ENCODE measurements around the gene KCNQ1.

KCNQ1 gene

DNA sequence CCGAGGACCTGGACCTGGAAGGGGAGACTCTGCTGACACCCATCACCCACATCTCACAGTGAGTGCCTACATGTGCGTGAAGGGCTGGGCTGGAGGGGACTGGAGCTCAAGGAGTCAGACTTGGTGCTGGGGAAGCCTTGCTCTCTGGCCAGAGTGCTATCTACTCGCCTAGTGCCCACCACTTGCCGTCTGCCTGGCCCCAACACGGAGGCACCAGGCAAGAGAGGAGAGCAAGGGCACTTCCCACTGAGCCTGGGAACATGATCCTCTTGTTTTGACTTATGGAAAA is 217.2 kb downstream of the KCNQ1 start:
- DNase-seq (ENCODE audit: low read depth in 1 of 2, low spot score in 1 of 2) = no peak

DNA sequence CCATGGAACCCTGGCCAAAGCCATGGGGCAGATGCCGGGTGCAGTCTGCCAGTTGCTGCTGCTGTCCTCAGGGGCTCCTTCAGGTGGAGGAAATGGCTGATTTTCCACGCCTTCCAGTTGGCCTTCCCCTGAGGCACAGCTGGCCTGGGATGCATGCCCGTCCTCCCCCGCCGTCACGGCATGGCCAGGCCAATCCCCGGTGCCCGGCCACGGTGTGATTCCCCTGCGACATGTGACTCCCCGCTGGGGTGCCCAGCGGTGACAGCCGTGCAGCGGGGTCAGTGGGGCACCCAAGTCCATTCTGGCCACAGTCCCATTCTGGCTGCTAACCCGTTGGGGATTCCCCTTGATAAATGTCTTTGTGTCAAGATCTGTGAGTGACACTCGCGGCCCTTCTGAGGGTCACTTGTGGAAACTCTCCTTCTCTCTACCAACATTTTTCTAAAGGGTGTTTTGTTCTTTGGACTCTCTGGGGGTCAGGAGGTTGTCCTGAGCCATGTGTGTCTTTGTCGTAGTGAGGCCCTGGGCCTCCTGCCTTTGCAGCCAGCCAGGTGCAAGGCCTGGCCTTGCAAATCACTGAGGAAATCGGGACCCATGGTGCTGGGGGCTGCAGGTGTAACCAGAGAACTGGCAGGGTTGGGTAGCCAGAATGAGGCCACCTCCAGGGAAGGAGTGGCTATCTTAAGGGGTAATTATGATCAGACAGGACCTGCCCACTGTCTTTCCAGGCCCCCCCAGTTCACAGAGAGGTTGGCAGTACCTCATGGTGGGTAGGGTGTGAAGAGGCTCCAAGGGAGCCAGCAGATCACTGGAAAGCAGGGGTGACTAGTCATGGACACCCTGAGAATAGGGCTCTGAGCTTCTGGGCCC is 217.9 kb downstream of the KCNQ1 start:
- DNase-seq (ENCODE audit: low read depth in 1 of 2, low spot score in 1 of 2) = no peak

- no peak for DNase-seq (ENCODE audit: low read depth in 1 of 2, low spot score in 1 of 2)
These were observed 218.7 kb downstream of the KCNQ1 start for GRCh38 chr11:2663506-2663905.

- DNase-seq (ENCODE audit: low read depth in 1 of 2, low spot score in 1 of 2) = no peak
These were observed 219.1 kb downstream of the KCNQ1 start for GRCh38 chr11:2663915-2664314.

GRCh38 chr11:2664376-2664775 is 219.6 kb downstream of the KCNQ1 start:
- DNase-seq (ENCODE audit: low read depth in 1 of 2, low spot score in 1 of 2) = no peak

DNA sequence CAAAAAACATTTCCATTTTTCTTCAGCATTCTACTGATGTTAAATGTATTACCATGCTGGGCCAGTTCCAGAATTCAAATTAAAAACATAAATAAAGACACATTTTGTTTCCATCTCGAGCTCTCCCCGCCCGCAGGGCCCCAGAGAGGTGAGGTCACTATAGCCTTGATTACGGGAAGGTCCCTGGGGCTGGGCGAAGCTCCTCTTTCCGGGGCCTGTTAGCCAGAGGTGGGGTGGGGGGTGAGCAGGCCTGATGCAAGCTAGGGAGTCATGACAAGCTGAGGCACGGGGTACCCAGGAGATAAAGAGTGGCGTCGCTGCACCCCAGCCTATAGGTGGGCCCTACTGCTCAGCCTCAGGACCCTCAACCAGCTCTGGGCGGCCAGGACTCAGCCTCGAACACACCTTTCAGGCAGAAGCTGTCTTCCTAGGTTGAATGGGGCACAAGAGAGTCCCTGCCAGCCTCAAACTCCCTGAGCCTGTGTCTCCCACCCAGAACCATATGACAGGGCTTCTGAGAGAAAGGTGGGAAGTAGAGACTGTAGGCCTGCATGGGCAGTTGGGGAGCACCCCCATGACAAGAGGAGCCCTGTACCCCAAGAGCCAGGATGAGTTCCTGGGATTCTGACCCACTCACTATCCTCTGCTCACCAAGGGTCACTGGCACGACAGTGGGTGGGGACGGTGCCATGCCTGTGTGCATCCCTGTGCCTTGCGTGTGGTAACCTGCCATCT is 220.2 kb downstream of the KCNQ1 start:
- no peak for DNase-seq (ENCODE audit: low read depth in 1 of 2, low spot score in 1 of 2)

GRCh38 chr11:2665526-2666400 is 221.0 kb downstream of the KCNQ1 start:
- no peak for DNase-seq (ENCODE audit: low read depth in 1 of 2, low spot score in 1 of 2)

DNA sequence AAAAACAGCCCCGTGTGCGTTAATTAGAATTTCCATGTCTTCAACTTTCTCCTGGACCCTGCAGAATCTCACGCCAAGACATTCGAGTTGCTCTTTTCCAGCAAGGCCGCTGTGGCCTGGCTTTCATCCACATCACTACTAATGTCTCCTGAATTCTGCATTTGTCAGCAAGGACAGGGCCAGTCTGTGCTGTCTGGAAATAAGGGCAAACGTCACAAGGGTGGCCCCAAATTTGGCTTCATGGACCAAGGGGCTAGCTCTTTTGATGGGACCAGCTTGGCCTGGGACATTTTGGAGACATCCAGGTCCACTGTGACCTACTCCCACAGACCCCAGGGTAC is 221.6 kb downstream of the KCNQ1 start:
- DNase-seq (ENCODE audit: low read depth in 1 of 2, low spot score in 1 of 2) = no peak

- no peak for DNase-seq (ENCODE audit: low read depth in 1 of 2, low spot score in 1 of 2)
These were observed 222.2 kb downstream of the KCNQ1 start for GRCh38 chr11:2666828-2667570.

- DNase-seq (ENCODE audit: low read depth in 1 of 2, low spot score in 1 of 2) = no peak
These were observed 223.1 kb downstream of the KCNQ1 start for GRCh38 chr11:2667940-2668339.

- no peak for DNase-seq (ENCODE audit: low read depth in 1 of 2, low spot score in 1 of 2)
These were observed 224.1 kb downstream of the KCNQ1 start for GRCh38 chr11:2668876-2669275.

DNA sequence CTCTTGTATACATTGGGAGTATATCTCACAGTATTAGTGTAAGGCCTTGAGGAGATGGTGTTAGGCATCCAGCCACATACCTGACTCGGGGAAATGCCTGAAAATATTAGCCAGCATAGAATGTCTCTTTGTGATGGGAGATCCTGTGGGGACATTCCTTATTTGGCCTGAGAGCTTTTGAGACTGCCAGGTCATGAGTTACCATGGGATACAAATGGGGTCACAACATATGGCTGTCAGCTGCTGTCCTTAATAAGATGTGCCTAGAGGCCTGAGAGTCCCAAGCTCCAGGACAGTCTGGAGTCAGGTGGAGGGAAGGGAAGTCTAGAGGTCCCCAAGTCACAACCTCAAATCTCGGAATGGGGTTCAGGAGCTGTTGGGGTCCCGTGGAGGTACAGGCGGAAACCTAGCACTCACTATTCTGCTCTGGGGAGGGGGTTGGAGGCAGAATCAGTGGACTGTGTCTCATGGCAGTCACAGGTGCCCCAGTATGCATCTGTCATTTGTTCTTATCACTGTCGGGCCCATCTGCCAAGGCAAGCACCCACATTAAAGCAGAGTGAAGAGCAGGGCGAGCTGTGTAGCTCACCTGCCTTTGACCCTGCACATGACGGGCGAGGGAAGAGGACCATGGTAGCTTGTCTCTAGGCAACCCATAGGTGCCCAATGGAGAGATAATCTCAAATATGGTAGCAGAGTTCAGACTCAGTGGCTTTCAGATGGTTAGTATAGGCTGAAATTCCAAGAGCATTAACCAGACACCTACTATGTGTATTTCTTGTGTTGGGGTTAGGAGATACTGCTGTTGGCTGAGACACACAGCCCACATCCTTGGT is 225.0 kb downstream of the KCNQ1 start:
- DNase-seq (ENCODE audit: low read depth in 1 of 2, low spot score in 1 of 2) = no peak

GRCh38 chr11:2670541-2671100 is 225.8 kb downstream of the KCNQ1 start:
- no peak for DNase-seq (ENCODE audit: low read depth in 1 of 2, low spot score in 1 of 2)

GRCh38 chr11:2671748-2672147 is 226.9 kb downstream of the KCNQ1 start:
- DNase-seq (ENCODE audit: low read depth in 1 of 2, low spot score in 1 of 2) = no peak

DNA sequence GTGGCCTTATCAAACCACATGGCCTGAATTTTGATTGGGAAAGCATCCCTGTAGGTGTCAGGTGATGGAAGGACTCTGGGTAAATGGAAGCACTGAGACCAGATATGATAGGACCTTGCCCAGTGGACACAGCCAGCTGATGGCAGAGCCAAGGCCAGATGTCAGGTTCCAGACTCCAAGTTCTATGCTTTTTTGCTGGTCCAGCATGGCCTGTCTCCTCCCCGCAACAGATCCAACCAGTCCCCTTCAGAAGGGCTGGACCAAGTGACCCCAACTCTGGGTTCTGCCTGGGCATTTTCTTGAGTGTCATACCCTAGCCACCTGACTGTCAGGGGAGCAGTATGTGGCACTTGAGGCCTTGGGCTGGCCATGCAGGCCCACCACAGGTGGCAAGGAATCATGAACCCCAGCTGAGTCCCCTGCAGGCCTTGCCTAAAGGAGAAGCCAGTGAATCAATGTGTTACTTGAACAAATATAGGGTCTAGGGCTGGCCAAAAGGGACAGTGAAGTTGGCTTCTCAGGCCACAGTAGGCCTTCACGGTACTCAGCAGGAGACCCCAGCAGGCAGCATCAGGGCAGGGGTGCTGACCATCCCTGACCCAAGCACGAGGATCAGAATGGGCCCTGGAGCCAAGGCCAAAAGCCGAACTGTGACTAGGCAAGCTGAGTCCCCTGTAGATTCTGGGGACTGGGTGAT is 227.9 kb downstream of the KCNQ1 start:
- DNase-seq (ENCODE audit: low read depth in 1 of 2, low spot score in 1 of 2) = no peak

GRCh38 chr11:2673250-2673610 is 228.4 kb downstream of the KCNQ1 start:
- DNase-seq (ENCODE audit: low read depth in 1 of 2, low spot score in 1 of 2) = no peak

DNA sequence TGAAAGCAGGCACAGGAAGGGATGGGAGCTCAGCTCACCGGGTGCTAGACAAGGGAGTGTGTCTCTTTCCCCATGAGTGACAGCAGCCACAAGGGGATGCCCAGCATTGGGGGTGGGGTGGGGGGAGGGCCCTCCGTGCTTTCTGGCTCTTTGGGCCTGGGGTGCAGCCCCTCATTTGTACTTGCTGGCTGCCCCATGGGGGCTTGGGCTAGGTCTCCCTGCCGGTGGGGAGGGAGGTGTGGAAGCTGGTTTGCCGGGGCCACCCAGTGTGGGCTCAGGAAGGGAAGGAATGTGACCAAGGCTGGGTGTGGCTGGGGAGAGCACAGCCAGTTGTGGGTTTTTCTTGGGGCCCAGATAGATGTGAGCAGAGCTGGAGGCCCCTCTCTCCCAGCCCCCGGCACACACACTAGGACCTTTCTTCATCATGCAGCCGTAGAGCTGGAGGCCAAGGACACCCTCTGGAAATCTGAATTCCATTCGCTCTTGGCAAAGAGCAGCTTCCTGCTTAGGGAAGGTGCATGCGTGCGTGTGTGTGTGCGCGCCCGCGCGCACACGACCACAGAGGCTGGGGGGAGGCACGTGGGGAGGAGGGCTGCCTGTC is 229.2 kb downstream of the KCNQ1 start:
- no peak for DNase-seq (ENCODE audit: low read depth in 1 of 2, low spot score in 1 of 2)

- no peak for DNase-seq (ENCODE audit: low read depth in 1 of 2, low spot score in 1 of 2)
These were observed 229.9 kb downstream of the KCNQ1 start for GRCh38 chr11:2674658-2675131.

GRCh38 chr11:2675540-2675939 is 230.7 kb downstream of the KCNQ1 start:
- DNase-seq (ENCODE audit: low read depth in 1 of 2, low spot score in 1 of 2) = no peak
